Hepatocyte (in vitro differentiated cells): ENCODE results near the gene CC2D2B.
"Not testable (repeated sequence)": the region's sequence is repeated elsewhere in the genome, so short reads cannot be mapped to it uniquely, and the experiment has no call there.

Experiments used
- CTCF ChIP-seq: fragments of 200-600 bp; sonication (generic); IDR thresholded peaks from 2 replicates; pipeline ENCODE4 v1.5.1; 2016; ENCODE audit warnings: antibody characterized with exemption, mild to moderate bottlenecking; ENCODE audit not compliant: poor library complexity
- EZH2 ChIP-seq: fragments of 200-600 bp; sonication (generic); IDR thresholded peaks from 2 replicates; pipeline ENCODE4 v1.6.1; 2016; ENCODE audit warnings: antibody characterized with exemption, mild to moderate bottlenecking, borderline replicate concordance
- EZH2phosphoT487 ChIP-seq: fragments of 200-600 bp; sonication (generic); IDR thresholded peaks from one replicate; pipeline ENCODE4 v1.6.1; 2018; ENCODE audit warnings: antibody characterized with exemption, mild to moderate bottlenecking, low read depth, moderate library complexity; ENCODE audit not compliant: unreplicated experiment, severe bottlenecking

GRCh38 chr10:96047925-96048324 is 140.2 kb downstream of the CC2D2B start:
- not testable (repeated sequence) for TF ChIP-seq CTCF, EZH2phosphoT487, EZH2
